GM12801 (cell line): ENCODE results near the gene MYH3.

Experiments used
- TF ChIP-seq, protein P1 (sequence below): IDR thresholded peaks from one replicate; pipeline ENCODE4 v1.5.1; 2011; ENCODE audit warnings: control low read depth; ENCODE audit not compliant: insufficient read length; ENCODE audit errors: extremely low read depth

Gene MYH3

DNA sequence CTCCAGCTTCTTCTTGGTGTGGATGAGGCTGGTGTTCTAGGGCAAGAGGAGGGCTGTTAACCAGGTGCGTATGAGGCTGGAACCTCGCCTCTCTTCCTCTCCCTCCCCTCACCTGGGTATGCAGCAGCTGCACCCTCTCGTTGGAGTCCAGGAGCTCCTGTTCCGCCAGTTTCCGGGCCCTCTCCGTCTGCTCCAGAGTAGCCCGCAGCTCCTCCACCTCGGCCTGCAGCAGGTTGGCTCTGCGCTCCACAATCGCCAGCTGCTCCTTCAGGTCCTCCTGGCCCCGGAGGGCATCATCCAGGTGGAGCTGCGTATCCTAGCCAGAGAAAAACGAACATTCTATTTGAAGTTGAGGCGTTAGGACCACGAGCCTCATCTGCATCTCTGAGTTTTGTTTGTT lies 25.4 kb downstream of the MYH3 start:
- TF ChIP-seq, protein P1, sequence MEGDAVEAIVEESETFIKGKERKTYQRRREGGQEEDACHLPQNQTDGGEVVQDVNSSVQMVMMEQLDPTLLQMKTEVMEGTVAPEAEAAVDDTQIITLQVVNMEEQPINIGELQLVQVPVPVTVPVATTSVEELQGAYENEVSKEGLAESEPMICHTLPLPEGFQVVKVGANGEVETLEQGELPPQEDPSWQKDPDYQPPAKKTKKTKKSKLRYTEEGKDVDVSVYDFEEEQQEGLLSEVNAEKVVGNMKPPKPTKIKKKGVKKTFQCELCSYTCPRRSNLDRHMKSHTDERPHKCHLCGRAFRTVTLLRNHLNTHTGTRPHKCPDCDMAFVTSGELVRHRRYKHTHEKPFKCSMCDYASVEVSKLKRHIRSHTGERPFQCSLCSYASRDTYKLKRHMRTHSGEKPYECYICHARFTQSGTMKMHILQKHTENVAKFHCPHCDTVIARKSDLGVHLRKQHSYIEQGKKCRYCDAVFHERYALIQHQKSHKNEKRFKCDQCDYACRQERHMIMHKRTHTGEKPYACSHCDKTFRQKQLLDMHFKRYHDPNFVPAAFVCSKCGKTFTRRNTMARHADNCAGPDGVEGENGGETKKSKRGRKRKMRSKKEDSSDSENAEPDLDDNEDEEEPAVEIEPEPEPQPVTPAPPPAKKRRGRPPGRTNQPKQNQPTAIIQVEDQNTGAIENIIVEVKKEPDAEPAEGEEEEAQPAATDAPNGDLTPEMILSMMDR = no peak

DNA sequence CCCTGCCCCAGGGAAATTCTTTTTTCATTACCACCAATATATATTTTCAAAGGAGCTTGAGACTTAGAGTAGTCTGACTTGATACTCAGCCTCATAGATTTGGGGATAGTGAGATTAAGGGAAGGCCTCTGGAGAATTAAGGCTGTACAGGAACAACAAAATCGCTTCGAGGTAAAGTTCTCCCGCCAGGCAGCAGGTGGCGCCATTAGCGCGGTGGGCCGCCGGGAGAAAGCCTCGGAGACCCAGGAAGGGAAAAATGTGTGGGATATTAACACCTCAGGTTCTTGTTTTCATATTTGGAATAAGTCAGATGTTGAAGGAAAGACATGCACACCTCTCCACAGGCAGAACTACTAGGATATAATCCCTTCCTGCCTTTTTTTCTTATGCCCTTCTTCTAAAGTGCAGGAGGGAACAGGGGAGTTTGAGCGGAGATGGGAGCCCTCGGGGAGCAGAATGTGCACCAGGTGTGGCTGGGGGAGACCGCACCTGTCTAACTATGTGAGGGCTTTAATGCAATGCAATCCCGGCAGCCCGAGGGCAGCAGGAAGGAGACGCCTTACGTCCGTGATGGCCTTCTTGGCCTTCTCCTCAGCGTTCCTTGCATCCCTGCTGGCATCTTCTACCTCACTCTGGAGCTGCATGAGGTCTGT lies 25.9 kb downstream of the MYH3 start:
- TF ChIP-seq, protein P1 = no peak

DNA sequence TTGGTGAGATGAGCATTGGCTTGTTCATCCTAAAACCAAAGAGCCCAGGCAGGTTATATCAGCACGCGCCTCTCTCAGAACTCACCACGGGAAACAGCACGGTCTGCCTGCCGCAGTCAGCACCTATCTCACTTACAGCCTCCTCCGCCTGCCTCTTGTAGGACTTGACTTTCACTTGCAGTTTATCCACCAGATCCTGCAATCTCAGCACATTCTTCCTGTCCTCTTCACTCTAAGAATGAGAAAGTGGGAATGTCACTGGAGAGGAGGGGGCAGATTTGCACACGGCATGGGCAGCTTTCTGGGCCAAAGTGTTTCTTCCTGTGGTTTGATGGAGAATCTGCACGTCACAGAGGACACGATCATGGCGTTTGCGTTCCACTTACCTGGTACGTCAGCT lies 27.4 kb downstream of the MYH3 start:
- TF ChIP-seq, protein P1 = no peak

DNA sequence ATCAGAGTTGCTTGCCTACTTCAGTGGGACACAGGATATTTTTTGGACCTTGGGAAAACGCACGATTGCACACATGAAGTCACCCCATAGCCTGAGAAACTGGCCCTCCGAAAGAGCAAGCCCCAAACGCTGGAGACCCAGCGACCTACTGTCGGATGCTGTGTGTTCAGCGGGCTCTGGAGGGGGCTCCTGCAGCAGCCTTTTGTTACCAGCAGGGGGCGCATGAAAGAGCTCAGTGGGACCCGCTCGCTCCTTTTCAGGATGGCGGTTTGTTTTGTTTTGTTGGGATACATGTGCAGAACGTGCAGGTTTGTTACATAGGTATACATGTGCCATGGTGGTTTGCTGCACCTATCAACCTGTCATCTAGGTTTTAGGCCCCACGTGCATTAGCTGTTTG lies 28.4 kb downstream of the MYH3 start:
- TF ChIP-seq, protein P1 = no peak

DNA sequence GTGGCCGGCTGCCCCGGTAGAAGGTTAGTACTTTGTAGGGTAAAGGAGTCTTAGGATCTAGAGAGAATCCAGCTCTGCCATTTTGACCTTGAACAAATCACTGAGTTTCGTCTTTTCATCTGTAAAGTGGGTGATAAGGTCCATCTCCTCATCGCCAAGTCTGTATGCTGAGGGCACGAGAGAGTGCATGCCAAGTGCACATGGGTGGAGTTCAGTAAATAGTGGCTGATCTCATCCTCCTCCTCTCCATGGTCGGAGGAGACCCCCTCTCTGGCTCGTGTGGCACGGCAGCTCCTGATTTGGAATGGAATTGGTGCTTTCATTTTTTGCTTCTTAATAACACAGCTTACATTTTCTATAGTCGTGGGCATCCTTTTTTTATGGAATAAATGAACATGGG lies 30.7 kb downstream of the MYH3 start:
- TF ChIP-seq, protein P1 = no peak

DNA sequence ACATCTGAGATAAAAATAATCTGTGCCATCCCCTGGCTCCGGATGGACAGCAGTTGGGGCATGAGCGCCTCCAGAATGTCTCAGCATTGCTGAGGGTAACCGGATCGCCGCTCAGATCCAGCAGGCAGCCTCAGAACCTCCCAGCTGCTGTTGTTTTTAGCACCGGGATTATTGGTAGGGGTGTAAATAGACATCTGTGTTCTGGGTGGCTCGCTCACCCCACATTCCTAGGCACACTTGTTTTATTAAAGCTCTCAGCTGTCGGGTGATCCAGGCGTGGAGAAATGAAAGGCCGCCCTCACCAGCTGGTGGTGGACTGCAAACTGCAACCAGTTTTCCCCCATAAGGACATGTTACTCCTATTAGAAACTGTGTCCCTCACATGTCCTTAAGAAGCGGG lies 32.1 kb downstream of the MYH3 start:
- TF ChIP-seq, protein P1 = no peak

DNA sequence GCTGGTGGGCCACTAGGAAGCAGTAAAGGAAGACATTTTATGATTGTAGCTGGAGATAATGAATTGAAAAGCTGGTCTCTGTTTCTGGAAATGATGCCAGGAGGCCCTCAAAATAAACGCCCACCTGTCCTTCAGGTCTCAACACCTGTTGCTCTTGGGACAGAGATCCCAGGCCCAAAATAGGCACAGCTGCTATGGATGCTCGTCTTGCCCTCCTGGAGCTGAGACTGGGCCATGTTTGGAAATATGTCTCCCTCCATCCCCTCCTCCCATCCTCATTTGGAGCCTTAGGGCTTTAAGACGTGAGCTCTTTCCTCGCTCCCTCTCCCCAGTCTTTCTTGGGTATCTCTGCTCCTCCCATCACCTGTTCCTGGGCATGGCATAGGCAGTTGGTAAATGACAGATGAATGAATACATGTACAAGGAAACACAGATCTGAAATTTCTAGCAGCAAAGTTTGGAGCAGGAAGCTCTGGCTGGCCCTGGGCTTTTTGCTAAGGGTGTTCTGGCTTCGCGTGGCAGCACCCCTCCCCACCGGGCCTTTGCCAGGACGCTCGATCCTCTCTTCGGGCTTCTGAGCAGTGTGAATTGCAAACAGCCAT lies 33.3 kb downstream of the MYH3 start:
- TF ChIP-seq, protein P1 = no peak
